ENCODE data around the gene CDKN2AIP.

GRCh38 chr4:183395395-183395794 lies 49.0 kb upstream of the CDKN2AIP start:
- TF ChIP-seq, protein P1, sequence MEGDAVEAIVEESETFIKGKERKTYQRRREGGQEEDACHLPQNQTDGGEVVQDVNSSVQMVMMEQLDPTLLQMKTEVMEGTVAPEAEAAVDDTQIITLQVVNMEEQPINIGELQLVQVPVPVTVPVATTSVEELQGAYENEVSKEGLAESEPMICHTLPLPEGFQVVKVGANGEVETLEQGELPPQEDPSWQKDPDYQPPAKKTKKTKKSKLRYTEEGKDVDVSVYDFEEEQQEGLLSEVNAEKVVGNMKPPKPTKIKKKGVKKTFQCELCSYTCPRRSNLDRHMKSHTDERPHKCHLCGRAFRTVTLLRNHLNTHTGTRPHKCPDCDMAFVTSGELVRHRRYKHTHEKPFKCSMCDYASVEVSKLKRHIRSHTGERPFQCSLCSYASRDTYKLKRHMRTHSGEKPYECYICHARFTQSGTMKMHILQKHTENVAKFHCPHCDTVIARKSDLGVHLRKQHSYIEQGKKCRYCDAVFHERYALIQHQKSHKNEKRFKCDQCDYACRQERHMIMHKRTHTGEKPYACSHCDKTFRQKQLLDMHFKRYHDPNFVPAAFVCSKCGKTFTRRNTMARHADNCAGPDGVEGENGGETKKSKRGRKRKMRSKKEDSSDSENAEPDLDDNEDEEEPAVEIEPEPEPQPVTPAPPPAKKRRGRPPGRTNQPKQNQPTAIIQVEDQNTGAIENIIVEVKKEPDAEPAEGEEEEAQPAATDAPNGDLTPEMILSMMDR (IDR thresholded peaks at IDR 0.05), result no peak
- TF ChIP-seq POLR2A (IDR thresholded peaks at IDR 0.05), result no peak

Data from thyroid gland (tissue), 4 donors.